SKM-1 treated with dmso at 0.1 percent for 144 hours (cell line): ENCODE measurements around the gene RCCD1.
A peak's percentile ranks its signal among the peaks of the same experiment; 100 is the strongest.
"Not testable (repeated sequence)": the region's sequence is repeated elsewhere in the genome, so short reads cannot be mapped to it uniquely, and the experiment has no call there.

Source experiments
- DNase-seq: peaks from one replicate; lab custom pipeline; 2025; ENCODE audit not compliant: unreplicated experiment; lab: John Stamatoyannopoulos, UW

The RCCD1 gene, protein sequence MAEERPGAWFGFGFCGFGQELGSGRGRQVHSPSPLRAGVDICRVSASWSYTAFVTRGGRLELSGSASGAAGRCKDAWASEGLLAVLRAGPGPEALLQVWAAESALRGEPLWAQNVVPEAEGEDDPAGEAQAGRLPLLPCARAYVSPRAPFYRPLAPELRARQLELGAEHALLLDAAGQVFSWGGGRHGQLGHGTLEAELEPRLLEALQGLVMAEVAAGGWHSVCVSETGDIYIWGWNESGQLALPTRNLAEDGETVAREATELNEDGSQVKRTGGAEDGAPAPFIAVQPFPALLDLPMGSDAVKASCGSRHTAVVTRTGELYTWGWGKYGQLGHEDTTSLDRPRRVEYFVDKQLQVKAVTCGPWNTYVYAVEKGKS

GRCh38 chr15:90954712-90955623 is at the start of gene RCCD1:
RCCD1 (plus strand) TSS chr15:90954884; CDS start chr15:90956735, 1,851 bp downstream.
- DNase-seq, result peak; percentile 94

- DNase-seq, result no peak
These were observed 49.1 kb upstream of the RCCD1 start for GRCh38 chr15:90905306-90906180.

DNA sequence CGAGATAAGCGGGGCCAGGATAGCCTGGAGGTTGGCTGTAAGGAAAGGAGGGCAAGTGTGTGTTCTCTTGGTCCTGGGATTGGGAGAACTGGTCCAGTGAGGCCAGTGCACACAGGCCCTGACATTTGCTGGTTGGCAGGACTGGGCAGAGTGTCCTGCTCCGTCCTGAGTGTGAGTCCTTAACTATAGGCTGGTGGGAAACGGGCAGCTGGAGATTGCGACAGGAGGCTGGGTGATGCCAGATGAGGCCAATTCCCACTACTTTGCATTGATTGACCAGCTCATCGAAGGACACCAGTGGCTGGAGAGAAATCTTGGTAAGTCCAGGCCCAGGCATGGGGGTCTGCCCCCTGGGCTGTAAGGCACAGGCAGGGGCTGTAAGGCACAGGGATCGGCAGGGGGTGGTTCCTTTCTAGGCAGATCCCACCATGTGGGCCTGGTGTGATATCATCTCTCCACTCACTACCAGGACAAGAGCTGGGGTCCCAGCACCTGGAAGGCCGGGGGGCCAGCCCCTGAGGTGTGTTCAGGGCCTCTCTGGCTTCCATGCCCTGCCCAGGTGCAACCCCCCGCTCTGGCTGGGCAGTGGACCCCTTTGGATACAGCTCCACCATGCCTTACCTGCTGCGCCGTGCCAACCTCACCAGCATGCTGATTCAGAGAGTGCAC is 48.4 kb upstream of the RCCD1 start:
- no peak for DNase-seq

DNA sequence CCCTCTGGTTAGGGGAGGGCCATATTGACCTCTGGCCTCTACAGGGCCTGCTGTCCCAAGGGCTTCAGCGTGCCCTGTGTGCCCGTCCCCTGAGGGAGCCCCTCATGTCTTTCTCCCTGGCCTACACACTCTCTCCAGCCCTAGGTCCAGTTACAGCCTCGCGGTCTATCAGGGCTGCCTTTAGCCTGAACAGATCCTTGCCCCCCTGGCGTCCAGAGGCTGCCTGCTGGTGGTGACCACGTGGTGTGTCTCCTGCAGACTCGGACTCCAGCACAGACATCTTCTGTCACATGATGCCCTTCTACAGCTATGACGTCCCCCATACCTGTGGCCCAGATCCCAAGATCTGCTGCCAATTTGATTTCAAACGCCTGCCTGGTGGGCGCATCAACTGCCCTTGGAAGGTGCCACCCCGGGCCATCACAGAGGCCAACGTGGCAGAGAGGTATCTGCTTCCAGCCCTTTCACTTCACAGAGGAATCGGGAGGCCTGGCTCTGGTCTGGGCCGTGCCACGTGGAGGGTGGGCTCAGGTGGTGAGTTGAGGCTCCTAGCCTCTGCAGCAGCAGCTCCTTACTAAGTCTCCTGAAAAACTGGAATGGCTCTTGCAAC is 47.5 kb upstream of the RCCD1 start:
- no peak for DNase-seq

GRCh38 chr15:90907838-90908507 is 46.7 kb upstream of the RCCD1 start:
- no peak for DNase-seq

DNA sequence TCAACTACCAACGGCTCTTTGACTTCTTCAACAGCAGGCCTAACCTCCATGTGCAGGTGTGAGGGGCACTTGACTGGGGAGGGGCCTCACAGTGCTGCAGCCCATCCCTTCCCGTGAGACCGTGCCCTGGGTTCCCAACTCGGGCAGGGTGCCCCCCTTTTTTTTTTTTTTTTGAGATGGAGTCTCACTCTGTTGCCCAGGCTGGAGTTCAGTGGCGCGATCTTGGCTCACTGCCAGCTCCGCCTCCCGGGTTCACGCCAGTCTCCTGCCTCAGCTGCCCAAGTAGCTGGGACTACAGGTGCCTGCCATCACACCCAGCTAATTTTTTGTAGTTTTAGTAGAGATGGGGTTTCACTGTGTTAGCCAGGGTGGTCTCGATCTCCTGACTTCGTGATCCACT is 45.2 kb upstream of the RCCD1 start:
- not testable (repeated sequence) for DNase-seq

GRCh38 chr15:90909976-90910375 is 44.7 kb upstream of the RCCD1 start:
- no peak for DNase-seq

DNA sequence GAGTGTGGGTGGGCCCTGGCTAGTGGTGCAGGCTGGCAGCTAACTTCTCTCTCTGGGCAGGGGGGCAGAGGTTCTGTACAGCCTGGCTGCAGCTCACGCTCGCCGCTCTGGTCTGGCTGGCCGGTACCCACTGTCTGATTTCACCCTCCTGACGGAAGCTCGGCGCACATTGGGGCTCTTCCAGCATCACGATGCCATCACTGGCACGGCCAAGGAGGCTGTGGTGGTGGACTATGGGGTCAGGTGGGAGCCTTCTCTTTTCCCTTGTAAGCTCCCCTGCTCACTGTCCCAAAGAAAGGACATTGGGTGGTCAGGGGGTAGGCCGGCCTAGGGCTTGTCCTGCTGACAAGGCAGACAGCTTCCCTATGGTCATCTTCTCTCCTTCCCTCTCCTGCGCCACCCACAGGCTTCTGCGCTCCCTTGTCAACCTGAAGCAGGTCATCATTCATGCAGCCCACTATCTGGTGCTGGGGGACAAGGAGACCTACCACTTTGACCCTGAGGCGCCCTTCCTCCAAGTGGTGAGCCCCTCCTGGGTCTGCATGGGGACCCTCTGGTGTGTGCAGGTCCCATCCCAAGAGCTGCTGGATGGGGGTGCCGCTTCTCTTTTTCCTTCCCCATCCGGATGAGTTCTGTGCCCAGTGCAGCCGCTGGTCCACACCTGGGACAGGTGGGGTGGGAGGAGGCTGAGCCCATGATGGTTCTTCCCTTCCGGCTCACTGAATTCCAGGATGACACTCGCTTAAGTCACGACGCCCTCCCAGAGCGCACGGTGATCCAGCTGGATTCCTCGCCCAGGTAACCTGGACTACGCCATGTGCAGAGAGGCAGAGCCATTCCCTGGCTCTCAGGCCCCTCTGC is 44.0 kb upstream of the RCCD1 start:
- no peak for DNase-seq

- no peak for DNase-seq
These were observed 43.4 kb upstream of the RCCD1 start for GRCh38 chr15:90911302-90911623.

- DNase-seq, result no peak
These were observed 42.5 kb upstream of the RCCD1 start for GRCh38 chr15:90911906-90912769.

DNA sequence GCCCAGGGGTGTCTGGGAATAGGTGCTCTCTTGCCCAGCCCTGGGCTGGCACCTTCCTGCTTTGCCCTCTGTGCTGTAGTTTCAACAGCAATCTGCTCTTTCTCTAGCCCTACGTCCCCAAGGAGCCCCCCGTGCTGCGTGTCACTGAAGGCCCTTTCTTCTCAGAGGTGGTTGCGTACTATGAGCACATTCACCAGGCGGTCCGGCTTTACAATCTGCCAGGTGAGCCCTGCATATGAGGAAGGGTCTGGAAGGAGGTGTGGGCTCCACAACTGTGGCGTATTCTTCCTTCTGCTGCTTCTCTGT is 42.0 kb upstream of the RCCD1 start:
- DNase-seq, result no peak

DNA sequence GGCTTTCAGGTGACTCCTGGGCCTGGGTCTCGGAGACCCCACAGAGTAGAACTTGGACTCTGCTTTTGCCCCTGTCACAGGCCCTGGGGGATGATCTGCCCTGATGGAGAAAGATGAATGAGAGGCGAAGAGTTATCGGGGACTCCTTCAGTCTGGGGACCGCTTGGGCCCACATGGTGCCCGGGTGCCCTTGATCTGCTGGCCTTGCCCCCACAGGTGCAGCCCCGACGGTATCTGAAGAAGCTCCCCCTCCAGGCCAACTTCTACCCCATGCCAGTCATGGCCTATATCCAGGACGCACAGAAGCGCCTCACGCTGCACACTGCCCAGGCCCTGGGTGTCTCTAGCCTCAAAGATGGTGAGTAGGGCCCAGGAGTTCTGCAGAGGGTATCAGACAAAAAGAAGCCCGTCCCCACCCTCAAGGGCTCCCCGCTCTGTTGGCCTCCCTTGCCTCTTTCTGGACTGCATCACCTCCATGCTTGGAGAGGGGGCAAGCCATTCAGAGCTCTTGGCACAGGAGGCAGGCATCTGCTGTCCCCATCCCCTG is 41.2 kb upstream of the RCCD1 start:
- DNase-seq, result no peak

DNA sequence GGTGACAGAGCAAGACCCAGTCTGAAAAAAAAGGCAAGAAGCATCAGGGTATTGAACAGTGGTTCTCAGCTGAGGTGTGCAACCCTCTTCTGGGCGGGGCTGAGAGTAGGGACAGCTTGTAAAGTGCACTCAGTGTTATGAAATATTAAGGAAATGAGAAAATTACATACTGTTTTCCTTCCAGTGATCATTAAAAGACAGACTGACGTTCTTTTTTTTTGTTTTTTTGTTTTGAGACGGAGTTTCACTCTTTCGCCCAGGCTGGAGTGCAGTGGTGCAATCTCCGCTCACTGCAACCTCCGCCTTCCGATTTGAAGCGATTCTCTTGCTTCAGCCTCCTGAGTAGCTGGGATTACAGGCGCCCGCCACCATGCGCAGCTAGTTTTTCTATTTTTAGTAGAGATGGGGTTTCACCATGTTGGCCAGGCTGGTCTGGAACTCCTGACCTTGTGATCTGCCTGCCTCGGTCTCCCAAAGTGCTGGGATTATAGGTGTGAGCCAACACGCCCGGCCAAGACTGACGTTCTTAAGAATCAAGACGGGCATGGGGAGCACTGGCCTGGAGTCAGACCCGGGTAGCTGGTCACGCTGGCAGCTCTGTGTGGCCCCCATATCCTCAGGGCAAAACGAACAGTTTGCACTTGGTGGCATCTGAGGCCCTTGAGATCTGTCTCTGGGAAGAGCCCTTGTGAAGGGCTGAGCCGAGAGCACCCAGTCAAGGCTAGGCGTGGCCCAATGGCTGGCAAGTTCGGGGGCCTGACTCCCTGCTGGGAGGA is 40.2 kb upstream of the RCCD1 start:
- DNase-seq, result no peak

DNA sequence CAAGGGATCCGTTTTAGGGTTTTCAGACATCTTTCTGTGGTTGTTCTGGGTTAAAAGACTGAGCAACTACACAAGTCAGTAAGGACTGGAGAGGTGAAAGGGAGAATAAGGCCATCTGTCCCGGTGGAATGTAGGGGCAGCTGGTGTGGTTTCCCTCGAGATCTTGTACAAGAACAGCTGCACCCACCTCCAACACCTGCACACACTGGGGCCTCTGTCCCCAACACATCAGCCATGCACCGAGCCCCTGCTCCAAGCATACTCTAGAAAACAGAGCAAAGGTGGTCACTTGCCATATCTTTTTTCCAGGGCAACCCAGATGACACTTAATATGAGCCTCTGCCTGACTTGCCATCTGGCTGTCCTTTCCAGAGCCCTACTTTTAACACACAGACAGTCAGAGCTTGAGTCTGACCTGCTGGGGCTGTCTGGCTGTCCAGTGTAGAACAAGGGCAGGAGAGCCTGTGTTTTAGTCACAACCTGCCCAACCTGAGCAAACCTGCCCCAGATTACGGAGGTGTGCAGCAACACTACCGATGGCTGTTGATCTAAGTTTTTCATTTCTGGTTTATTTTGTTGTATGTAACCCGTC is 39.4 kb upstream of the RCCD1 start:
- DNase-seq, result no peak

DNA sequence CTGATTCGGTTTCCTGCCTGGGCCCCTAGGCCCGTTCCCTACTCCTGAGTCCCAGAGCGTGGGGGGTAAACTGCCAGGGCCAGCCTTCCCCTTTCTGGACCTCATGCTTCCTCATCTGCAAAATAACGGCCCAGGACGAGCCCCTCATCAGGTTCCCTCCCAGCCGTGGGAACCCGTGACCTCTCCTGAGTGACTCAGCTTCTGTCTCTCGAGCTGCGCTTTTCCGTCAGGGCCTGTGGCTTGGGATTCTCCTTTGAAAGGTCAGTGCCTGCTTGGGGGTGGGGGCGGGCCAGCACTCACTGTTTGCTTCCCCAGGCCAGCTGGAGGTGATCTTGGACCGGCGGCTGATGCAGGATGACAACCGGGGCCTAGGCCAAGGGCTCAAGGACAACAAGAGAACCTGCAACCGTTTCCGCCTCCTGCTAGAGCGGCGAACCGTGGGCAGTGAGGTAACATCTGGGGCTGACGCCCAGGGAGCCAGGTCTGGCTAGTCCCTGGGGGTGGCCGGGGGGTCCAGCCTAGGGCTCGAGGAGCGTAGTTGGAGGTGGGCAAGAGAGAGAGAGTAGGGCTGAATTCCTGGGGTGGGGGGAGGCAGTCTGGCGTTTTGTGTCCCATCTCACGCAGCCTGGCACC is 38.8 kb upstream of the RCCD1 start:
- DNase-seq, result peak; percentile 81

- no peak for DNase-seq
These were observed 38.2 kb upstream of the RCCD1 start for GRCh38 chr15:90916461-90916860.
